DOHH2 (cell line): ENCODE data around the gene SLC49A4.

Experiments
- H3F3A ChIP-seq: fragments of 200-600 bp; sonication (generic), shearing (Covaris generic); 2 replicates; pipeline ENCODE4 v1.6.0; 2016; ENCODE audit warnings: antibody characterized with exemption, mild to moderate bottlenecking; ENCODE audit not compliant: control insufficient read depth, insufficient read depth
- H3K27ac ChIP-seq: fragments of 200-600 bp; sonication (generic); 2 replicates; pipeline ENCODE4 v1.5.1; 2014; ENCODE audit warnings: low read depth, mild to moderate bottlenecking, low read length, moderate library complexity
- H3K27me3 ChIP-seq: fragments of 200-600 bp; sonication (generic); 2 replicates; pipeline ENCODE4 v1.6.1; 2014; ENCODE audit warnings: mild to moderate bottlenecking, low read length, mixed read lengths; ENCODE audit not compliant: control insufficient read depth
- H3K36me3 ChIP-seq: fragments of 200-600 bp; sonication (generic); 2 replicates; pipeline ENCODE4 v1.6.1; 2014; ENCODE audit warnings: mild to moderate bottlenecking, low read length, moderate library complexity, mixed read lengths; ENCODE audit not compliant: control insufficient read depth
- H3K4me1 ChIP-seq: fragments of 200-600 bp; sonication (generic); 2 replicates; pipeline ENCODE4 v1.6.1; 2014; ENCODE audit warnings: mild to moderate bottlenecking, low read length, mixed read lengths; ENCODE audit not compliant: control insufficient read depth
- H3K4me2 ChIP-seq: fragments of 200-600 bp; sonication (generic); 2 replicates; pipeline ENCODE4 v1.6.0; 2014; ENCODE audit warnings: mild to moderate bottlenecking, low read length, moderate library complexity
- H3K4me3 ChIP-seq: fragments of 200-600 bp; sonication (generic); 2 replicates; pipeline ENCODE4 v1.5.1; 2014; ENCODE audit warnings: mild to moderate bottlenecking, low read length, mixed read lengths
- H3K79me2 ChIP-seq: fragments of 200-600 bp; sonication (generic); 2 replicates; pipeline ENCODE4 v1.6.1; 2014; ENCODE audit warnings: mild to moderate bottlenecking, low read length, mixed read lengths; ENCODE audit not compliant: control insufficient read depth
- H3K9me2 ChIP-seq: fragments of 200-600 bp; sonication (generic); replicated peaks from 2 replicates; pipeline ENCODE4 v1.6.1; 2014; ENCODE audit warnings: mild to moderate bottlenecking, low read length, mixed read lengths; ENCODE audit not compliant: control insufficient read depth
- H3K9me3 ChIP-seq: fragments of 200-600 bp; sonication (generic); 2 replicates; pipeline ENCODE4 v1.6.1; 2014; ENCODE audit warnings: antibody characterized with exemption, low read length, mixed read lengths; ENCODE audit not compliant: control insufficient read depth, insufficient read depth
- H4K20me1 ChIP-seq: fragments of 200-600 bp; sonication (generic); 2 replicates; pipeline ENCODE4 v1.6.0; 2014; ENCODE audit warnings: low read depth, mild to moderate bottlenecking, antibody characterized with exemption, low read length, moderate library complexity; ENCODE audit not compliant: control insufficient read depth, insufficient read depth
- CTCF ChIP-seq: fragments of 200-600 bp; sonication (generic); IDR thresholded peaks from one replicate; pipeline ENCODE4 v1.5.1; 2014; ENCODE audit warnings: antibody characterized with exemption, mild to moderate bottlenecking, low read depth, low read length; ENCODE audit not compliant: poor library complexity, severe bottlenecking
- EZH2phosphoT487 ChIP-seq: fragments of 200-600 bp; sonication (generic); IDR thresholded peaks from 2 replicates; pipeline ENCODE4 v1.6.1; 2017; ENCODE audit warnings: borderline replicate concordance, mild to moderate bottlenecking, antibody characterized with exemption, low read length, moderate library complexity, mixed read lengths

SLC49A4 gene

GRCh38 chr3:122915300-122916055 lies 120.6 kb downstream of the SLC49A4 start:
- Histone ChIP-seq H3K4me2 (no peak overlapping the region), H3K79me2 (no peaks in the 10 kb centered on the region), H3K9me2 (no peaks in the 10 kb centered on the region), H4K20me1 (no peaks in the 10 kb centered on the region), H3K27ac (no peak overlapping the region), H3K36me3 (no peaks in the 10 kb centered on the region), H3K4me1 (no peaks in the 10 kb centered on the region), H3K9me3 (no peaks in the 10 kb centered on the region), H3F3A (no peaks in the 10 kb centered on the region), H3K27me3 (peaks cover 13% of the 10 kb centered on the region; the same call in 1 of the 2 replicates), H3K4me3 (no peak overlapping the region)
- TF ChIP-seq CTCF, result no peak
- TF ChIP-seq EZH2phosphoT487, result no peak

GRCh38 chr3:122916084-122916483 lies 121.2 kb downstream of the SLC49A4 start:
- no peaks in the 10 kb centered on the region for H3K79me2 ChIP-seq
- H3K27ac ChIP-seq, result no peak overlapping the region
- no peak overlapping the region for H3K4me3 ChIP-seq
- H3K27me3 ChIP-seq, result peaks cover 18% of the 10 kb centered on the region
- TF ChIP-seq EZH2phosphoT487 (no peak), CTCF (no peak)
- no peaks in the 10 kb centered on the region for H3K9me3 ChIP-seq
- no peaks in the 10 kb centered on the region for H3K9me2 ChIP-seq
- no peaks in the 10 kb centered on the region for H3K36me3 ChIP-seq
- no peaks in the 10 kb centered on the region for H3F3A ChIP-seq
- no peaks in the 10 kb centered on the region for H3K4me1 ChIP-seq
- H4K20me1 ChIP-seq, result no peaks in the 10 kb centered on the region
- H3K4me2 ChIP-seq, result no peak overlapping the region

- no peaks in the 10 kb centered on the region for H3K9me3 ChIP-seq
- H3K4me2 ChIP-seq, result no peak overlapping the region
- no peaks in the 10 kb centered on the region for H3K9me2 ChIP-seq
- no peaks in the 10 kb centered on the region for H3K36me3 ChIP-seq
- no peaks in the 10 kb centered on the region for H4K20me1 ChIP-seq
- no peak overlapping the region for H3K4me3 ChIP-seq
- no peak for TF ChIP-seq CTCF
- no peaks in the 10 kb centered on the region for H3F3A ChIP-seq
- H3K79me2 ChIP-seq, result no peaks in the 10 kb centered on the region
- no peak overlapping the region for H3K27ac ChIP-seq
- H3K27me3 ChIP-seq, result peaks cover 23% of the 10 kb centered on the region
- H3K4me1 ChIP-seq, result 0 out of 2 replicates have a peak, but pooled peaks cover 2% of the 10 kb centered on the region
Measured at GRCh38 chr3:122916580-122916979, 121.7 kb downstream of the SLC49A4 start.
